ENCODE results near the gene TRAFD1. TPM values are rescaled to one million over a fixed set of nuclear protein-coding genes. Genes with fewer than 3 reads are reported as not detected.

TRAFD1 gene
- total RNA-seq, 1 experiment from 2014 or later, result 25.5 TPM

- intact Hi-C loops (cut with micrococcal nuclease), result no loop called here
- Histone ChIP-seq H3K27ac (ENCODE audit: low read depth, low read length) (no peak overlapping the region), H2AFZ (ENCODE audit: low read depth, low read length, poor library complexity, severe bottlenecking) (no peak overlapping the region), H3K9me3 (ENCODE audit: control insufficient read depth in 1 of 2, insufficient read depth in 1 of 2, low read depth in 1 of 2, low read length in 2 of 2) (no peaks in the 10 kb centered on the region), H4K20me1 (ENCODE audit: insufficient read depth) (no peaks in the 10 kb centered on the region), H3K79me2 (ENCODE audit: insufficient read depth, low read length) (peaks cover 10% of the 10 kb centered on the region; the same call in 1 of the 2 replicates), H3K36me3 (ENCODE audit: control insufficient read depth in 1 of 2, insufficient read depth in 2 of 2, low read length in 2 of 2) (peaks cover 6 to 8% of the 10 kb centered on the region in 2 experiments; a peak in 3 of 4 replicates), H3K9me2 (ENCODE audit: insufficient read depth) (no peaks in the 10 kb centered on the region), H3K27me3 (ENCODE audit: insufficient read depth, low read length) (no peaks in the 10 kb centered on the region), H3K4me3 (replicated peaks in 1 of 2; ENCODE audit: low read depth in 1 of 2, low read length in 2 of 2) (no peak overlapping the region), H3K4me1 (ENCODE audit: control insufficient read depth in 1 of 2, insufficient read depth in 2 of 2, low read length in 2 of 2) (peaks cover 5 to 26% of the 10 kb centered on the region in 2 experiments), H3K4me2 (ENCODE audit: low read length) (no peak overlapping the region), H3K9ac (ENCODE audit: low read length) (no peak overlapping the region)
- no TSS peak for BruUV-seq (replicated peaks)
- ChIA-PET CTCF (no interaction called here), POLR2A (no interaction called here), RAD21 (ENCODE audit: low non-redundant PET in 1 of 2, low total read pairs in 2 of 2, uncharacterized antibody in 2 of 2, unreplicated experiment in 2 of 2) (interaction anchor here in 1 of 2 experiments (0.5 kb wide), 1 partner anchor 408 kb away, joined by 3 read pairs; no protein-coding TSS in a partner anchor)
- no peak for TF ChIP-seq FOSL1 (IDR thresholded peaks at IDR 0.05; ENCODE audit: low read depth)
- no peak for TF ChIP-seq EGR1 (IDR thresholded peaks at IDR 0.05; ENCODE audit: low read depth)
- no peak for TF ChIP-seq JUND (IDR thresholded peaks at IDR 0.05)
- no peak for TF ChIP-seq SP1 (IDR thresholded peaks at IDR 0.05; ENCODE audit: low read depth)
- TF ChIP-seq EZH2phosphoT487 (IDR thresholded peaks at IDR 0.05; ENCODE audit: borderline replicate concordance), result no peak
- TF ChIP-seq POLR2AphosphoS5 (IDR thresholded peaks at IDR 0.05; ENCODE audit: low read depth, low read length), result no peak
- no peak for TF ChIP-seq POLR2A (IDR thresholded peaks at IDR 0.05; ENCODE audit: borderline replicate concordance, extremely low read depth, insufficient read depth, insufficient read length)
- TF ChIP-seq MAX (IDR thresholded peaks at IDR 0.05), result no peak
- TF ChIP-seq REST (IDR thresholded peaks at IDR 0.05; ENCODE audit: low read depth), result no peak
- no peak for TF ChIP-seq ZFX (IDR thresholded peaks at IDR 0.05)
- DNase-seq (ENCODE audit: low read depth, low spot score) (no peak), ATAC-seq (no peak)
Measured at GRCh38 chr12:112130441-112130998, 5.2 kb downstream of the TRAFD1 start.

All from HCT116 (cell line).